ENCODE data around the gene BNIPL. TPM values are rescaled to one million over a fixed set of nuclear protein-coding genes. Genes with fewer than 3 reads are reported as not detected.

The BNIPL gene
- total RNA-seq, 1 donor from 2014 or later = 0.43 TPM

- intact Hi-C loops (cut with DNase I) = no loop called here
- ATAC-seq (ENCODE audit: poor library complexity) (no peak), DNase-seq (no peak)
These were observed 35.8 kb downstream of the BNIPL start for GRCh38 chr1:151072224-151072623.

- intact Hi-C loops (cut with DNase I) = no loop called here
- DNase-seq (no peak), ATAC-seq (ENCODE audit: poor library complexity) (no peak)
These were observed 49.7 kb downstream of the BNIPL start for GRCh38 chr1:151085953-151086559.

Other genes starting within 250 kb of the BNIPL start
- gene CTSK, start 228.3 kb upstream of the BNIPL start, total RNA-seq = 4.9 TPM
- 26.2 TPM for gene ARNT, start 160.0 kb upstream of the BNIPL start, total RNA-seq
- not detected for gene CTXND2, start 149.4 kb upstream of the BNIPL start, total RNA-seq
- gene SETDB1, start 110.2 kb upstream of the BNIPL start, total RNA-seq = 15.7 TPM
- 82.5 TPM for gene CERS2, start 61.8 kb upstream of the BNIPL start, total RNA-seq
- not detected for gene ANXA9, start 54.3 kb upstream of the BNIPL start, total RNA-seq
- gene MINDY1, start 29.7 kb upstream of the BNIPL start, total RNA-seq = 41.6 TPM
- 41.3 TPM for gene PRUNE1, start 28.1 kb upstream of the BNIPL start, total RNA-seq
- gene C1orf56, start 11.2 kb downstream of the BNIPL start, total RNA-seq = 7.3 TPM
- gene CDC42SE1, start 23.0 kb downstream of the BNIPL start, total RNA-seq = 24.3 TPM
- 2.9 TPM for gene MLLT11, start 23.8 kb downstream of the BNIPL start, total RNA-seq
- 9.5 TPM for gene GABPB2, start 34.2 kb downstream of the BNIPL start, total RNA-seq
- 56.6 TPM for gene SEMA6C, start 110.0 kb downstream of the BNIPL start, total RNA-seq
- gene TNFAIP8L2, start 120.1 kb downstream of the BNIPL start, total RNA-seq = 1.5 TPM
- gene LYSMD1, start 129.3 kb downstream of the BNIPL start, total RNA-seq = 10.7 TPM
- gene SCNM1, start 129.6 kb downstream of the BNIPL start, total RNA-seq = 17.5 TPM
- gene TMOD4, start 139.4 kb downstream of the BNIPL start, total RNA-seq = not detected
- gene VPS72, start 153.6 kb downstream of the BNIPL start, total RNA-seq = 37.5 TPM
- gene PIP5K1A, start 162.0 kb downstream of the BNIPL start, total RNA-seq = 33.5 TPM
- 138 TPM for gene PSMD4, start 218.1 kb downstream of the BNIPL start, total RNA-seq
- 12.4 TPM for gene ZNF687, start 245.7 kb downstream of the BNIPL start, total RNA-seq